ENCODE results near the gene SH3RF2. TPM values are rescaled to one million over a fixed set of nuclear protein-coding genes. Genes with fewer than 3 reads are reported as not detected.

Gene SH3RF2
- total RNA-seq, 1 donor from 2014 or later: 376 TPM

GRCh38 chr5:145931718-145932117 is 4.7 kb upstream of the SH3RF2 start:
- intact Hi-C loops (cut with micrococcal nuclease): no loop called here

GRCh38 chr5:145934276-145934675 is 2.1 kb upstream of the SH3RF2 start:
- Histone ChIP-seq H3K36me3 (no peaks in the 10 kb centered on the region), H3K4me3 (no peak overlapping the region), H3K9me3 (replicated peaks) (no peaks in the 10 kb centered on the region), H3K4me1 (peaks cover 33% of the 10 kb centered on the region), H3K27me3 (ENCODE audit: low read depth) (peaks cover 10% of the 10 kb centered on the region), H3K27ac (replicated peaks) (no peak overlapping the region)
- no peak for DNase-seq
- intact Hi-C loops (cut with micrococcal nuclease): no loop called here
- no peak for TF ChIP-seq CTCF (IDR thresholded peaks at IDR 0.05; ENCODE audit: borderline replicate concordance)

More at GRCh38 chr5:145931718-145932117, 4.7 kb upstream of the SH3RF2 start:
- no peak for DNase-seq
- Histone ChIP-seq H3K27ac (replicated peaks) (no peak overlapping the region), H3K27me3 (ENCODE audit: low read depth) (peaks cover 4% of the 10 kb centered on the region), H3K36me3 (no peaks in the 10 kb centered on the region), H3K4me1 (peaks cover 7% of the 10 kb centered on the region), H3K9me3 (replicated peaks) (no peaks in the 10 kb centered on the region), H3K4me3 (no peak overlapping the region)
- TF ChIP-seq CTCF (IDR thresholded peaks at IDR 0.05; ENCODE audit: borderline replicate concordance): no peak

DNA sequence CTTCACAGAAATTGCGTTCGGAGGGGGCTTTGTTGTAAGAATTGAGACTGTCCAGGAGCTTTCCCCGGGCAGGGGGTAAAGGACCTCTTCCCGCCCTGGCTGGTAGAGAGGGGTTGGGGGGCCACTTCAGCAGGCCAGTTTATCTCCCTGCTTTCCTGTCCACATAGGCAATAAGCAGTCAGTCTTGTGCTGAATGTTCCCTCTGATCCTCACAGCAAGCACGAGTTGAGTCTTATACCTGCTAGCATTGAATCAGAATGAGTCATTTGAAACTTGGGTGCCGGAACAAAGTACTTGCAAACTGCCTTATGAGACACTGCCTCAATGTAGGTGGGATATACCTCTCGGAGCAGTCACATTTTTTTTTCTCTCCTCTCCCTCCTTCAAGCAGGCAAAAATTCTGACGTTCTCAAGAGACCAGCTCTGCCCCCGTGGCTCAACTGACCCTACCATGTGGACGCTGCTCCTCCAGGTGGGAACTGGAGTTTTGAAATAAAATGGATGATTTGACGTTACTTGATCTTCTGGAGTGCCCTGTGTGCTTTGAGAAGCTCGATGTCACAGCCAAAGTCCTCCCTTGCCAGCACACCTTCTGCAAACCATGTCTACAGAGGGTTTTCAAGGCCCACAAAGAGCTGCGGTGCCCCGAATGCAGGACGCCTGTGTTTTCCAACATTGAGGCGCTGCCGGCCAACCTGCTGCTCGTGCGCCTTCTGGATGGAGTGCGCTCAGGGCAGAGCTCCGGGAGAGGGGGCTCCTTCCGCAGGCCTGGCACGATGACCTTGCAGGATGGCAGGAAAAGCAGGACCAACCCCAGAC is 1.3 kb downstream of the SH3RF2 start:
- Histone ChIP-seq H3K9me3 (replicated peaks) (no peaks in the 10 kb centered on the region), H3K36me3 (no peaks in the 10 kb centered on the region), H3K4me1 (peaks cover 44% of the 10 kb centered on the region), H3K4me3 (peak overlapping the region; percentile 65), H3K27ac (replicated peaks) (peak overlapping the region; percentile 54), H3K27me3 (ENCODE audit: low read depth) (peaks cover 10% of the 10 kb centered on the region)
- intact Hi-C loops (cut with micrococcal nuclease): no loop called here
- no peak for DNase-seq
- no peak for TF ChIP-seq CTCF (IDR thresholded peaks at IDR 0.05; ENCODE audit: borderline replicate concordance)

DNA sequence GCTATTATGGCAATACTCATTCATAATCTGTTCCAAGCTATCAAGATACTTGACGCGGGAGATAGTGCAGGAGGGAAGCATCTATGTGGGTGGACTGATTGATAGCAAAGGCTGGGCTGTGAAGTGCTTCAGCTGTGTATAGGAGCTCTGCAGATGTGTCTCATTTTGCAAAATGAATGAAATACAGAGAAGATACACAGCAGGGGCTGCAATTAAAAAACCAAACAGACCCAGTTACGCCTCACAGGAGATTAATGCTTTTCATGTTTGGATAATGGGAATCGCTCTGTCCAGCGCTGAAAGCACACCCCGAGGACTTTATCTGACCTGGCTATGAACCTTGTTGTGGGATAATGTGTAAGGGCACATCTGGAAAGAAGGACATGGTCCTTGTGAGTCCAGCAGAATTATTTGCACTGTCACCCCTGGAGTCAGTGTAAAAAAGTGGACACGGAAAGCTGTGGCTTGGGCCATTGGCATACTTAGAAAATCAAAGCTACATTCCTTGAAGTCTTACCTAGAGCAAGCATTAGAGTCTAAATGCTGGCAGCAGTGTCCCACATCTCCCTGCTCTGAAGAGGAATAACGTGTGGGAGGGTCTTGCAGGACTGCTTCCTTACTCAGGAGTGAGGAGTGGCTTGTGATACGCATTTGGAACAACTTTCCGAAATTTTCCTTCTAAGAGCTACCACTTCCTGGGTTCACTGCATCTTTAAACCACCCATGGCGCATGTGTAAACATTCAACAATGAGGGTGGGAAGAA is 2.6 kb downstream of the SH3RF2 start:
- no peak for DNase-seq
- no peak for TF ChIP-seq CTCF (IDR thresholded peaks at IDR 0.05; ENCODE audit: borderline replicate concordance)
- Histone ChIP-seq H3K4me3 (peak overlapping the region; percentile 65), H3K27me3 (ENCODE audit: low read depth) (peaks cover 6% of the 10 kb centered on the region), H3K36me3 (no peaks in the 10 kb centered on the region), H3K4me1 (peaks cover 48% of the 10 kb centered on the region), H3K27ac (replicated peaks) (no peak overlapping the region), H3K9me3 (replicated peaks) (no peaks in the 10 kb centered on the region)
- intact Hi-C loops (cut with micrococcal nuclease): no loop called here

DNA sequence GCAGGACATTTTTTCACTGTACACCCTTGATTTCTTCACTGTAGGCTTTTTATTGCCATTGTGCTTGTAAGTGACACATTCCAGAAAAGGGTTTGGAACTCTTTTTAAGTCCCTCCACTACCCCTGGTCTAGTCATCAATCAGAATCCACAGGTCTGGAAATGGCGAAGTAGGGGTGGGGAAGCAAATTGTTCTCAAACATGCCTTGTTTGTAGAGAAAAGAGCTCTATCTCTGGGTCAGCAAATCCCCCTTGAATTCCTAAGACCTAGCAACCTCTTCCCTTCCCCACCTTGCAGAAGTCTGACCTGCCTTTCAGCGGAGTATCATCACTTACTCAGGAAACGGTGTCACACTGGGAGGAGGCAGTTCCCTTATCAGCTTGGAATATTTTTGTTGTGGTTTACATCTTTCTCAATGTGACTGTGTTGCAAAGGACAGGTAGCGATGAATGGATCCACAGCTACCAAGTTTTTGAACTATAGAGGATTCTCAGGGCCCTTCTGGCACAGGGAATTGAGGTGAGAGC is 3.2 kb downstream of the SH3RF2 start:
- no peaks in the 10 kb centered on the region for H3K9me3 ChIP-seq (replicated peaks)
- H3K36me3 ChIP-seq: no peaks in the 10 kb centered on the region
- H3K27ac ChIP-seq (replicated peaks): no peak overlapping the region
- no peak for DNase-seq
- H3K27me3 ChIP-seq (ENCODE audit: low read depth): peaks cover 6% of the 10 kb centered on the region
- peaks cover 54% of the 10 kb centered on the region for H3K4me1 ChIP-seq
- intact Hi-C loops (cut with micrococcal nuclease): no loop called here
- no peak overlapping the region for H3K4me3 ChIP-seq
- no peak for TF ChIP-seq CTCF (IDR thresholded peaks at IDR 0.05; ENCODE audit: borderline replicate concordance)

Data from left ventricle myocardium inferior (tissue), 1 donor.